HG02943 (cell line): ENCODE results near the gene POU2F1.

Experiments
- ATAC-seq: cut with Tn5 transposase; IDR thresholded peaks from one replicate; pipeline ENCODE4 v1.9.1; 2021; ENCODE audit warnings: mild to moderate bottlenecking, low read depth, moderate library complexity; ENCODE audit not compliant: unreplicated experiment

Gene POU2F1

DNA sequence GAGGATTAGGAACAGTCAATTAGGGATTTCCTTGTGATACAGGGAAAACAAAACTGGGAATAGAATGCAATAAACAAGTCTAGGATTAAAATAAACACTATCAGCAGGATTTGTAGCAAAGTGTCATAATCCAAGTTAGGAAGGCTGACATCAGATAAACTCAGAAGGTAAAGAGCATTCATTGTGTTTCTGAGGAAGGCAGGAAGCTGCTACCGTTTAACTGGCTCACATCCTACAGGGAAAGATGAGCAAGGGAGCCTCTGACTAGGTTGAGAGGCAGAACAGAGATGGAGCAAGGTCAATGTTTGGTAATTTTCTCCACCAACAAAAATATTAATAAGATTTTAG is 124.7 kb downstream of the POU2F1 start:
- no peak for ATAC-seq

DNA sequence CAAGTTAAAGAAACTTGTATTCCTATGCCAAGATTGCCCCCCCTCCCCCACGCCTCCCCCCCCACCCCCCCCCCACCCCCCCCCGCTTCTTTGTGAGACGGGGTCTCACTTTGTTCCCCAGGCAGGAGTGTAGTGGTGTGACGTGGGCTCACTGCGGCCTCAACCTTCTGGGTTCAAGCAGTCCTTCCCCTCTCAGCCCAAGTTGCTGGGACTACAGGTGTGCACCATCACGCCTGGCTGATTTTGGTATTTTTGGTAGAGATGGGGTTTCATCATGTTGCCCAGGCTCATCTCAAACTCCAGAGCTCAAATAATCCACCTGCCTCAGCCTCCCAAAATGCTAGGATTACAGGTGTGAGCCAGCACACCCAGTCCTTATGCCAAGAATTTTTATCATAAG is 136.6 kb downstream of the POU2F1 start:
- ATAC-seq: no peak

GRCh38 chr1:167359295-167359694 is 138.6 kb downstream of the POU2F1 start:
- no peak for ATAC-seq

GRCh38 chr1:167360120-167360519 is 139.4 kb downstream of the POU2F1 start:
- no peak for ATAC-seq

DNA sequence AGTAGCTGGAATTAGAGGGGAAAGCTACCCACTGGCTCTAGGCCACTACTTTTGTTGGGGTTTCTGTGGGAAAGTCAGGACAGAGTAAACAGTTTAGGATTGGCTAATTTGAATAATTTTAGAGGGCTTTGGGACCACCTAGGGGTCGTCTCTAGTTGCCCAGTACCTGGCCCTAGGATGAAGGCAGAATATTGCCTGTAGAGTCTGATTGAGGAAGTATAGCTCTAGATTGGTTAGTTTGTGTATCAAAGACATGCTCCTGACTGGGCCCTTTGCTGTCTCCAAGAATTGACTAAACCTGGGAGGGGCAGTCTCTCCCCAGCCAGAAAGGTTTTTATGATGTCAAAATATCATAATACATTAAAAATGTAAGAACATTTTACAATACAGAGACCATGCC is 142.0 kb downstream of the POU2F1 start:
- no peak for ATAC-seq

DNA sequence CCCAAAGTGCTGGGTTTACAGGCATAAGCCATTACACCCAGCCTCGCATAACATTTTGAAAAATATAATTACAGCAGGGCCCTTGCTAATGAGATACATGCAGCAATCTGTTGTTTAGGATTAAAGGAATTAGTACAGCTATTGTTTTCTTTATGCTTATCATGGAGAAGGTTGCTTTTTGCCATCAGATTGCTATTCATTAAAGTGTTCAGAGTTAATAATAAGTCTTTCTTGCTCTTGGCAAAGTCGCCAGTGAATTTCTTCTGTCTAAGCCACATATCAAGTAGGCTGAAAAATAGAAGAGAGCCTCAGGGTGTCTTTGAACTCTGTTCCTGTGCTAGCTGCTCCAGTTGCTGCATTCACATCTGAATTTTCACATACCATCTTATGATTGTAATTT is 144.1 kb downstream of the POU2F1 start:
- ATAC-seq: no peak

DNA sequence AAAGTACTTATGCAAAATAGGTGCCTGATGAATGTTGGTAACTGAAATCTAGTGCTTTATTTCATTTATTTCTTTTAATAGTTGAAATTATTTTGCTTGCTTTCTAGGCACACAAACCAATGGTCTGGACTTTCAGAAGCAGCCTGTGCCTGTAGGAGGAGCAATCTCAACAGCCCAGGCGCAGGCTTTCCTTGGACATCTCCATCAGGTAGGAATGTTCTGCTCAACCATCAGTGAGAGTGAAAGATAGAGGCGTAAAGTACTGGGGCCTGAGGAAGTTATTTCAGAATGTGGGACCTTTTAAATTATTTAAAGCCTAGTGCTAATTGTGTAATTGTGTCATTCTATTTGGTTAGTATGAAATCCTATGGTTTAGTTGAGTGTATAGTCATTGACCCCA is 144.7 kb downstream of the POU2F1 start:
- ATAC-seq: no peak

GRCh38 chr1:167367705-167368104 is 147.0 kb downstream of the POU2F1 start:
- ATAC-seq: no peak

DNA sequence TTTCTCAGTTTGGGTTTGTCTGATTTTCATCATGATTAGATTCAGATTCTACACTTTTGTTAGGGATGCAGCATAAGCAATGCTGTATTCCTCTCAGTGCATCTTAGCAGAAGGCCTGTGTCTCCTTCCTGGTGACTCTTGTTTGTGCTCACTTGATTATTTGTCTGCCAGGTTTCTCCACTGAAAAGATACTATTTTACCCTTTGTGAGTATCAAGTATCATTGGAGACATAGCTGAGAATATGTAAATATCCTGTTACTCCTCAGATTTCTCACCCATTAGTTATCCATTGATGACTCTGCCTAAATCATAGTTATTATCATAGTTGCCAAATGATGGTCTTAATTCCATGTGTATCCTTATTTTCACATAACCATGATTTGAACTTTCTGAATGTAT is 148.5 kb downstream of the POU2F1 start:
- ATAC-seq: no peak

DNA sequence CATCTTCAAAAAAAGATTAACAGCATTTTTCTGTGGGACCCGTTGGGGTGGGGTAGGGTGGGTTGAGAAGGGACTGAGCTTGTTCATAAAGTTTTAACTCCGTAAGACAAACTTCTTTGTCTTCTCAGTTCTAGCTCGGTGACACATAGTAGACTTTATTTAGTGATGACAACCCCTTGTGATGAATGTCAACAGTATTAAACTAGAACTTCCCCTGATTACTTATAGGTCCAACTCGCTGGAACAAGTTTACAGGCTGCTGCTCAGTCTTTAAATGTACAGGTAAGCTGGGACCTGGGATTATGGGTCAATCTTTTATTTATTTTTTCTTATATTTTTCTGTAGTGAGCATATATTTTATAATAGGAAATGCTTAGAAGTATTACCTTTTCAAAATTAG is 149.2 kb downstream of the POU2F1 start:
- no peak for ATAC-seq

DNA sequence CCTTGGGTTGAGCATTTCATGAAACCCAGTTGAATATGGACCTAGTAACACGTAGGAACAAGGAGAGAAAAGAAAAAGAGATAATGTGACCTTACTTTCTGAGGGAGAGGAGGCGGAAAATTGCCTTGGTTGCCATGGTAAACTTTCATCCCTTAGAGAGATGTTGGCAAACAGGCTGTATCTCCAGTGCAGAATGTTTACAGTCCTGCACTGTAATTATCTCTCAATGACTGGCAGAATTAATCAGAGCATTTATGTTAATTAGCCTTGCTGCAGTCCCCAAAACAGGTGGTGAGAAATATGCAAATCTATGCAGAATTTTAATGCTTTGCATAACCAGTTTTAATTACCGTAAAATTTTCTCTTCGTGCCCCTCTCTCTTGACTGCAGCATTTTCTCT is 150.3 kb downstream of the POU2F1 start:
- ATAC-seq: no peak

DNA sequence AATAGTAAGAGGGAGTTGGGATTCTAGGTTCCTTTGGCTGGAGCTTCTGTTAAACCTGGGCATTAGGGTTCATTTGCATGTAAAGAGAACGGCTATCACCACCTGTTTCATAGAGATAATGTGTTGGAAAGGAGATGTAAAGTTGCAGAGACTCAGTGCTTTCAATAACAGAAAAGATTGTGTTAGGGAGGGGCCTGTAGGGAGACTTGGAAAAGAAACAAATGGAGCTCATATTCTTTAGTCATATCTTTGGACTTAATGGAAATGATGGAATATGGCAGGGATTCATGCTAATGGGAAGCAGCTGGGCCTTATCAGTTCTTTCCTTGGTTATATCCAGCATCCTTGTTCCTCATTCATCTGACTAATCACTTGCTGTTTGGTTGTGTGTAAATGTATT is 152.7 kb downstream of the POU2F1 start:
- ATAC-seq: no peak

DNA sequence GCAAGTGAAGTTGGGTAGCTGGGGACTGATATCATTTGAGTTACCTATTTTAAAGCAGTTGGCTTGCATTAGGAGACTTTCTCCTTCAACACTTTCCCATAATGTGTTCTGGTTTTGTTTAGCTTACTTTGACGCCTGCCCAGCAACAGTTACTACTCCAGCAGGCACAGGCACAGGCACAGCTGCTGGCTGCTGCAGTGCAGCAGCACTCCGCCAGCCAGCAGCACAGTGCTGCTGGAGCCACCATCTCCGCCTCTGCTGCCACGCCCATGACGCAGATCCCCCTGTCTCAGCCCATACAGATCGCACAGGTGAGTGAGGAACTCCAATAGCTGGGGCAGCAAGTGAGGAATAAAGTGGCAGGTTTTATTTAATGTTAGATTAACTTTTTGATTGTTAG is 153.3 kb downstream of the POU2F1 start:
- no peak for ATAC-seq

GRCh38 chr1:167375949-167376348 is 155.3 kb downstream of the POU2F1 start:
- no peak for ATAC-seq

GRCh38 chr1:167387251-167387910 is 166.7 kb downstream of the POU2F1 start:
- ATAC-seq: no peak

DNA sequence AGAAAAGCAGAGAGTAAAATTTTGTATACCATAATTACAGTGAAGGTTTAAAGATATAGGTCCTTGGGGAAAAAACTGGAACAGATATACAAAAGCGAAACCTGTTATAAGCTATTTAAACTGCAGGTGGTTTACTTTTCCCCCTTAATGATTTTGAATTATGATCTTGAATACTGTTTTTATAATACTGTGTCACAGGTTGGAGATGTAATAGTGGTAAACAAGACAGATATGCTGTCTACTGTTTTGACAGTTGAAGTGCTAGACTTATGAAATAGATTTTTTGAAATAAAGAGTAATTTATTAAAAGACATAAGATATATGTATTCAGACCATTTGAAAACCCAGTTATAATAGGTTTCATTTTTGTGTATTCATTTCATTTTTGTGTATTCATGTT is 168.3 kb downstream of the POU2F1 start:
- no peak for ATAC-seq

- no peak for ATAC-seq
These were observed 171.6 kb downstream of the POU2F1 start for GRCh38 chr1:167392200-167392696.

DNA sequence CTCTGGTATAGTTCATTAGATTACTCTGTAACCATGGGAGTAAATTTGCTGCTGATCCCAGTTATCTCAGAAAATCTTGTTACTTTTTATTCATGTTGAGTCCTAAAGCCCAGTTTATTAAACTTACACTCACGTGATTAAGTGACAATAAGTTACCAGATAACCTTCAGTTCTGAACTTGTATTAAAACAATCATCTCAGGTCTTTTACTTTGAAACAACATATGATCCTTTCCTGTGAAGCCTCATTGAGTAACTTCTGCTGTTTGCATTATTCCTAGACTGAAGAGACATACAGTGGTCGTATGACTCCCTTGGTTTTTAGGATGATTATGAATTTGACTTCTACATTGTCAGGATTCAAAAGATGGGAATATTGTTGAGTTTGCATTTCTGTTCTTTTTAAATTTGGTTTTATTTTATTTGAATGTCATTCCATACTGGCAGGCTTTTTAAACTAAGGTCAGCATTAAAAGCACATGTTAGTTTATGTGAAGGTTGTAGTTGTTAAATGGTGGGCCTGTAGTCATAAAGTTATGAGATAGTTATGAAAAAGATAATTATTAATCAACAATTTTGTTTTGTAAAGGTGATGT is 179.8 kb downstream of the POU2F1 start:
- no peak for ATAC-seq

DNA sequence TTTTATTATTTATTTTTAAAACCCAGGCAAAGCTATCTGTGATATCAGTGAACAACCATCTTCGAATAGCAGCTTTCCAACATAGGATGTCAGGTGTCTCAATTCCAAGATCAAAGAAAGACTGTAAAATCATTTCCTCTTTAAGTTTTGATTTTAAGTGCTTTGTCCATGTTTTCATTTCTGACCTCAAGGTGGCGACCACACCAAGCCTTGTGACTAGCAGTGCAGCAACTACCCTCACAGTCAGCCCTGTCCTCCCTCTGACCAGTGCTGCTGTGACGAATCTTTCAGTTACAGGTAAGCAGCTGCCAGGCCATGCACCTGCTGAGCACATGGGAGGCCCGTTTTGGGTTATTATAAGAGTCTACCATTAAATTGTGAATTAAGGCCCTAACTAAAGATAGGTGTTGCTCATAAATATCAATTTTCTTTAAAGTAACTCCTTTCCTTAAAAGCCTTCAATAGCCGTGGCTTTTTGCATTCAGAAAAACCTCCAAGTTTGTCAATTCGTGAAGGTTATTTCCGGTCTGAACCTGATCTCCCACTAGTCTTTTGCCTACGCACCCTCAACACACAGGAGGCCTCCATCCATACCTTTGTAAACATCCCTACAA is 180.7 kb downstream of the POU2F1 start:
- ATAC-seq: no peak

DNA sequence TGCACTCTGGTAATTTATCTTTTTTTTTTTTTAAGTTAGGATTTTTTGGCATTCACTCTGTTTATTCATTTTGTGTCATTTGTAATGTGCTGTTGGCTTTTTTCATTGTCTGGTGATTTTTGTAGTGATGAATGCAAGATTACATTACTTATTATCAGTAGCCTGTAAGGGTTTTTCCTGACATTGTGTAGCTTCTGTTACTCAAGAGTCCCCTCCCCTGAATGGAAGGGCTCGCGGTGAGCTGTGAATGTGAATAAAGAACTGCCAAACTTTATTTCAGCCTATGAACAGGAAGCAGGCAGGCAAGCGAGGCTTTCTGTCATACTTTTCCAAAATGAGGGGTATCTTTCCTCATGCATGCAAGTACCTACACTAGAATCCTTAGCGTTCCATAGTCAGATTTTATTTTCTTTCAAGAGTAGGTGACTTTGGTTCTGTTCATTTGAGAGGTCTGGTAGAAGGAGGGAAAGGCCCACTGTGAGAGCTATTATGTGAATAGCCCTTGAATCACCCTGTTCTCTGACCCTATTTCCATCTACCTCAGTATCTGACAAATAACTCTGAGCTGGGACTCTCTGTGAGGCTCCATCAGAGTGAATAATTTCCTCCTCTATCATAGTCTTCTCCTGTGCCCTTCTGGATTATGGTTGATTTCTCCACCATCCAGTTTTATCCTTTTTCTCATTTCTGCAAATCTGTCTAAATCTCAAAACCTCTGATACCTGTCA is 183.6 kb downstream of the POU2F1 start:
- ATAC-seq: no peak

DNA sequence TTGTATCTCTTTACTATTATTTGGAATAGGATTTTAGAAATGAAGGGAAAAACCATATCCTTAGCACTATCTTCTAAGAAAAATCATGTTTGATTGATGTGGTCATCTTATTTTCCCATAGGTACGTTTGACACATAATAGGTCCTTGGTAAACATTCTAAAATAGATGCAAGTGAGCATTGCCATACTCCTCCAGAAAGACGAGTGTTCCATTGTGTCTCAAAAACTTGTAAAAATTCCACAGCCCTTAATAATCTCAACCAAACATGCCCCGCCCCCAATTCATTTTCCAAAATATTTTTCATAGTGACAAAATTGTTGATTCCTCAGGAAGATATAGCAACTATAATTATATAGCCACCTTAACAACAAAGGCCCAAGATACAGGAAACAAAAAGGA is 184.2 kb downstream of the POU2F1 start:
- ATAC-seq: no peak
